ENCODE results near the gene TAS2R30. TPM values are rescaled to one million over a fixed set of nuclear protein-coding genes. Genes with fewer than 3 reads are reported as not detected.

The TAS2R30 gene
- total and polyA plus RNA-seq, 2 donors (not counting 1 experiment from before 2014, with no cell fraction given), result 9.5 TPM; not detected in 1

DNA sequence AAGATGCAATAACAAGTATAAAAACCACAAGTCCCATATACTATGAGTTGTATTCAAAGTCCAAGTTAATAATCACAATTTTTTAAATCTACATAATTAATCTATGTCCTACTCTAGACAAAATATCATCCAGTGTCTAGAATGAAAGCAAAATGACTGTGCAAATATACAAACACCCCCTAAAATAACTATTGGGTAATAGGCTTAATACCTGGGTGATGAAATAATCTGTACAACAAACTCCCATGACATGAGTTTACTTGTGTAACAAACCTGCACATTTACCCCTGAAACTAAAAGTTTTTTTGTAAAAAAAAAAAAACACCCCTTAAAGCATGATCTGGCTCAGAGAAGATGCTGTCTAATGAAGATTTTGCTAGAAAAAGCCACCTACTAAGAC is 48.1 kb upstream of the TAS2R30 start:
- Mint-ChIP-seq H3K27me3 (no peaks in the 10 kb centered on the region), H3K27ac (no peak overlapping the region), H3K4me1 (no peaks in the 10 kb centered on the region), H3K9me3 (ENCODE audit: insufficient read depth) (no peaks in the 10 kb centered on the region), H3K4me3 (no peak overlapping the region)
- Histone ChIP-seq H3K4me1 (ENCODE audit: control insufficient read depth in 2 of 2, insufficient read depth in 2 of 2, low read length in 2 of 2) (no peaks in the 10 kb centered on the region), H3K9ac (ENCODE audit: low read length) (no peak overlapping the region), H3K4me2 (replicated peaks; ENCODE audit: low read depth, low read length, poor library complexity, severe bottlenecking) (no peak overlapping the region), H3K36me3 (replicated peaks in 1 of 2; ENCODE audit: control extremely low read depth in 1 of 2, control insufficient read depth in 1 of 2, extremely low read depth in 1 of 2, insufficient read depth in 2 of 2, low read length in 1 of 2) (no peaks in the 10 kb centered on the region), H2AFZ (ENCODE audit: insufficient read depth, low read depth, low read length, poor library complexity, severe bottlenecking) (no peak overlapping the region), H3K27ac (ENCODE audit: low read length in 2 of 2) (no peak overlapping the region), H3K79me2 (ENCODE audit: control insufficient read depth, insufficient read depth, low read length) (no peaks in the 10 kb centered on the region), H4K20me1 (ENCODE audit: control insufficient read depth, insufficient read depth, low read length, poor library complexity, severe bottlenecking) (no peaks in the 10 kb centered on the region), H3K4me3 (ENCODE audit: control extremely low read depth in 1 of 5, extremely low read depth in 1 of 5, insufficient read depth in 1 of 5, low read depth in 2 of 5, low read length in 4 of 5) (no peak overlapping the region), H3K27me3 (replicated peaks in 1 of 4; ENCODE audit: control extremely low read depth in 1 of 4, control insufficient read depth in 3 of 4, insufficient read depth in 4 of 4, low read length in 3 of 4) (no peaks in the 10 kb centered on the region), H3K9me3 (ENCODE audit: control extremely low read depth in 1 of 3, control insufficient read depth in 2 of 3, insufficient read depth in 1 of 3, low read length in 2 of 3) (no peaks in the 10 kb centered on the region)
- ChIA-PET CTCF (no interaction called here), POLR2A (no interaction called here)
- intact Hi-C loops (cut with micrococcal nuclease), result no loop called here
- no peak for ATAC-seq (ENCODE audit: low read depth)
- DNase-seq, result no peak
- TF ChIP-seq CTCF (IDR thresholded peaks at IDR 0.05), result no peak
- no peak for TF ChIP-seq EZH2 (IDR thresholded peaks at IDR 0.05; ENCODE audit: borderline replicate concordance, insufficient read depth, low read depth, low read length, poor library complexity, severe bottlenecking)

DNA sequence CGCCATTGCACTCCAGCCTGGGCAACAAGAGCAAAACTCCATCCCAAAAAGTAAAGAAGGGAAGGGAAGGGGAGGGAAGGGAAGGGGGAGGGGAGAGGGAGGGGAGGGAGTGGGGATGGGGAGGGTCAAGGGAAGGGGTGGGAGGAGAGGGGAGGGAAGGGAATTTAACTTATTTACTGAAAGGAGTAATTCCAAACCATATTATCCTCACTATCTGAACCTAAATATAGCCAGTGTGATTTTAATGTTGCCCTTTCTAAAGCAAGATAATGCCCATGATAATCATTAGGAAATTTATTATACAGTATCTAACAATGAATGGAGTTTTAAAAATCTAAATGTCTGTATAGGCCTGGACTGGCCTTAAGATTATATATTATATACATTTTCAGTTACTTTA is 43.8 kb upstream of the TAS2R30 start:
- H3K9me3 ChIP-seq (ENCODE audit: control extremely low read depth in 1 of 3, control insufficient read depth in 2 of 3, insufficient read depth in 1 of 3, low read length in 2 of 3), result no peaks in the 10 kb centered on the region
- no peaks in the 10 kb centered on the region for H3K4me1 ChIP-seq (ENCODE audit: control insufficient read depth in 2 of 2, insufficient read depth in 2 of 2, low read length in 2 of 2)
- no peak overlapping the region for H3K27ac Mint-ChIP-seq
- H3K27ac ChIP-seq (ENCODE audit: low read length in 2 of 2), result no peak overlapping the region
- DNase-seq, result no peak
- TF ChIP-seq EZH2 (IDR thresholded peaks at IDR 0.05; ENCODE audit: borderline replicate concordance, insufficient read depth, low read depth, low read length, poor library complexity, severe bottlenecking) (no peak), CTCF (IDR thresholded peaks at IDR 0.05) (no peak)
- H3K36me3 ChIP-seq (replicated peaks in 1 of 2; ENCODE audit: control extremely low read depth in 1 of 2, control insufficient read depth in 1 of 2, extremely low read depth in 1 of 2, insufficient read depth in 2 of 2, low read length in 1 of 2), result peaks cover 0 to 9% of the 10 kb centered on the region in 2 experiments
- no peak overlapping the region for H3K4me3 Mint-ChIP-seq
- POLR2A ChIA-PET, result no interaction called here
- intact Hi-C loops (cut with micrococcal nuclease), result loop anchor here (10.0 kb wide), 1 partner anchor 963 kb away; the partner anchor contains the start of gene GABARAPL1
- ATAC-seq (ENCODE audit: low read depth), result no peak
- no peaks in the 10 kb centered on the region for H3K9me3 Mint-ChIP-seq (ENCODE audit: insufficient read depth)
- no peaks in the 10 kb centered on the region for H3K27me3 ChIP-seq (replicated peaks in 1 of 4; ENCODE audit: control extremely low read depth in 1 of 4, control insufficient read depth in 3 of 4, insufficient read depth in 4 of 4, low read length in 3 of 4)
- H3K79me2 ChIP-seq (ENCODE audit: control insufficient read depth, insufficient read depth, low read length), result peaks cover 8% of the 10 kb centered on the region
- no peak overlapping the region for H2AFZ ChIP-seq (ENCODE audit: insufficient read depth, low read depth, low read length, poor library complexity, severe bottlenecking)
- H3K4me2 ChIP-seq (replicated peaks; ENCODE audit: low read depth, low read length, poor library complexity, severe bottlenecking), result no peak overlapping the region
- peaks cover 25% of the 10 kb centered on the region for H4K20me1 ChIP-seq (ENCODE audit: control insufficient read depth, insufficient read depth, low read length, poor library complexity, severe bottlenecking)
- no peak overlapping the region for H3K4me3 ChIP-seq (ENCODE audit: control extremely low read depth in 1 of 5, extremely low read depth in 1 of 5, insufficient read depth in 1 of 5, low read depth in 2 of 5, low read length in 4 of 5)
- WGBS (ENCODE audit: insufficient coverage), result no CpG with 5 or more reads among the region's 1 CpG
- H3K27me3 Mint-ChIP-seq, result no peaks in the 10 kb centered on the region
- no peak overlapping the region for H3K9ac ChIP-seq (ENCODE audit: low read length)
- peaks cover 8% of the 10 kb centered on the region for H3K4me1 Mint-ChIP-seq
- CTCF ChIA-PET, result no interaction called here
